Glutamatergic neuron (in vitro differentiated cells): ENCODE measurements around the gene MFSD11. TPM values are rescaled to one million over a fixed set of nuclear protein-coding genes. Genes with fewer than 3 reads are reported as not detected.
"Not testable (repeated sequence)": the region's sequence is repeated elsewhere in the genome, so short reads cannot be mapped to it uniquely, and the experiment has no call there.

Experiments
- DNase-seq: peaks from one replicate; pipeline ENCODE4 v3.0.0; 2022
- H3K27ac Mint-ChIP-seq: one replicate; pipeline ENCODE4 v1.8.0; 2020; ENCODE audit warnings: mild to moderate bottlenecking, mixed read lengths, inconsistent platforms; ENCODE audit not compliant: unreplicated experiment
- H3K27me3 Mint-ChIP-seq: one replicate; pipeline ENCODE4 v1.8.0; 2020; ENCODE audit warnings: mild to moderate bottlenecking, moderate library complexity, mixed read lengths, inconsistent platforms; ENCODE audit not compliant: unreplicated experiment
- H3K36me3 Mint-ChIP-seq: one replicate; pipeline ENCODE4 v1.8.0; 2020; ENCODE audit warnings: mild to moderate bottlenecking, mixed read lengths, inconsistent platforms; ENCODE audit not compliant: unreplicated experiment
- H3K4me1 Mint-ChIP-seq: one replicate; pipeline ENCODE4 v1.8.0; 2020; ENCODE audit warnings: mild to moderate bottlenecking, low read depth, mixed read lengths, inconsistent platforms; ENCODE audit not compliant: unreplicated experiment
- H3K4me3 Mint-ChIP-seq: one replicate; pipeline ENCODE4 v1.8.0; 2020; ENCODE audit warnings: mild to moderate bottlenecking, mixed read lengths, inconsistent platforms; ENCODE audit not compliant: unreplicated experiment
- H3K9me3 Mint-ChIP-seq: one replicate; pipeline ENCODE4 v1.8.0; 2020; ENCODE audit warnings: mild to moderate bottlenecking, moderate library complexity, mixed read lengths, inconsistent platforms; ENCODE audit not compliant: unreplicated experiment
- total RNA-seq: library from RNA; stranded (reverse); fragmentation: NEBNext Ultra II Directional; extraction: Animal tissue kit (Norgen Biotek cat#: 25700); gene quantifications from one replicate; pipeline ENCODE4 v1.2.1, GENCODE V29; 2021; ENCODE audit not compliant: unreplicated experiment
- TF ChIP-seq, protein P1 (sequence below): fragments of 200-600 bp; sonication (generic); IDR thresholded peaks from one replicate; pipeline ENCODE4 v1.5.0; 2021; ENCODE audit not compliant: partially characterized antibody, unreplicated experiment

MFSD11 gene
- total RNA-seq, 1 donor from 2014 or later, result 33.7 TPM

DNA sequence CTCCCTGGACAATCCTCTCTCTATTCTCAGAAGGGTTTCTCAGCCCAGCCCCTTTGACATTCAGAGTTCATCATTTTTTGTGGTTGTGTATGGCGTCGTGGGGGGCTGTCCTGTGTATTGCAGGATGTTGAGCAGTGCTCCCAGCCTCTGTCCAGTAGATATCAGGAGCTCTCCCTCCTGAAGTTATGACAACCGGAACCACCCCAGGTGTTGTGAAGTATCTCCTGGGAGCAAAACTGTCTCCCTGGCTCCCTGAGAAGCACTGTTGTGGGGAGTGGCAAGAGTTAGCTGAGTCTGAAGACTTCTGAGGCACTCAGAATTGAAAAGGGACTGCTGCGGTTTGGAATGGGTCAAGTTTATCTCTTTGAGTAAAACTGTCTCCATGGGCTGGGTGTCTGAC is 74.3 kb downstream of the MFSD11 start:
- H3K4me1 Mint-ChIP-seq, result no peaks in the 10 kb centered on the region
- H3K9me3 Mint-ChIP-seq, result peaks cover 2% of the 10 kb centered on the region
- H3K36me3 Mint-ChIP-seq, result no peaks in the 10 kb centered on the region
- H3K27me3 Mint-ChIP-seq, result no peaks in the 10 kb centered on the region
- no peak overlapping the region for H3K4me3 Mint-ChIP-seq
- no peak overlapping the region for H3K27ac Mint-ChIP-seq
- TF ChIP-seq, protein P1, sequence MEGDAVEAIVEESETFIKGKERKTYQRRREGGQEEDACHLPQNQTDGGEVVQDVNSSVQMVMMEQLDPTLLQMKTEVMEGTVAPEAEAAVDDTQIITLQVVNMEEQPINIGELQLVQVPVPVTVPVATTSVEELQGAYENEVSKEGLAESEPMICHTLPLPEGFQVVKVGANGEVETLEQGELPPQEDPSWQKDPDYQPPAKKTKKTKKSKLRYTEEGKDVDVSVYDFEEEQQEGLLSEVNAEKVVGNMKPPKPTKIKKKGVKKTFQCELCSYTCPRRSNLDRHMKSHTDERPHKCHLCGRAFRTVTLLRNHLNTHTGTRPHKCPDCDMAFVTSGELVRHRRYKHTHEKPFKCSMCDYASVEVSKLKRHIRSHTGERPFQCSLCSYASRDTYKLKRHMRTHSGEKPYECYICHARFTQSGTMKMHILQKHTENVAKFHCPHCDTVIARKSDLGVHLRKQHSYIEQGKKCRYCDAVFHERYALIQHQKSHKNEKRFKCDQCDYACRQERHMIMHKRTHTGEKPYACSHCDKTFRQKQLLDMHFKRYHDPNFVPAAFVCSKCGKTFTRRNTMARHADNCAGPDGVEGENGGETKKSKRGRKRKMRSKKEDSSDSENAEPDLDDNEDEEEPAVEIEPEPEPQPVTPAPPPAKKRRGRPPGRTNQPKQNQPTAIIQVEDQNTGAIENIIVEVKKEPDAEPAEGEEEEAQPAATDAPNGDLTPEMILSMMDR, result no peak
- DNase-seq, result no peak

DNA sequence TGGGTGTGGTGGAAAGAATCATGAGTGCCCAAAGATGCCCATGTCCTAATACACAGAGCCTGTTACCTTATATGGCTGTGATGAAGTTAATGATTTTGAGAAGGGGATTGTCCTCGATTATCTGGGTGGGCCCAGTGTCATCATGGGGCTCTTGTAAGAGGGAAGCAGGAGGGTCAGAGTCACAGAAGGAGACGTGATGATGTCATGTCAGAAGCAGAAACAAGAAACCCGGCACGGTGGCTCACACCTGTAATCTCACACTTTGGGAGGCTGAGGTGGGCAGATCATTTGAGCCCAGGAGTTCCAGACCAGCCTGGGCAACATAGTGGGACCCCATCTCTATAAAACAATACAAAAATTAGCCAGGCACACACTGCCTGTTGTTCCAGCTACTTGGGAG is 75.0 kb downstream of the MFSD11 start:
- TF ChIP-seq, protein P1, result no peak
- H3K4me3 Mint-ChIP-seq, result no peak overlapping the region
- no peak overlapping the region for H3K27ac Mint-ChIP-seq
- no peaks in the 10 kb centered on the region for H3K36me3 Mint-ChIP-seq
- no peak for DNase-seq
- H3K27me3 Mint-ChIP-seq, result no peaks in the 10 kb centered on the region
- H3K9me3 Mint-ChIP-seq, result peaks cover 2% of the 10 kb centered on the region
- no peaks in the 10 kb centered on the region for H3K4me1 Mint-ChIP-seq

DNA sequence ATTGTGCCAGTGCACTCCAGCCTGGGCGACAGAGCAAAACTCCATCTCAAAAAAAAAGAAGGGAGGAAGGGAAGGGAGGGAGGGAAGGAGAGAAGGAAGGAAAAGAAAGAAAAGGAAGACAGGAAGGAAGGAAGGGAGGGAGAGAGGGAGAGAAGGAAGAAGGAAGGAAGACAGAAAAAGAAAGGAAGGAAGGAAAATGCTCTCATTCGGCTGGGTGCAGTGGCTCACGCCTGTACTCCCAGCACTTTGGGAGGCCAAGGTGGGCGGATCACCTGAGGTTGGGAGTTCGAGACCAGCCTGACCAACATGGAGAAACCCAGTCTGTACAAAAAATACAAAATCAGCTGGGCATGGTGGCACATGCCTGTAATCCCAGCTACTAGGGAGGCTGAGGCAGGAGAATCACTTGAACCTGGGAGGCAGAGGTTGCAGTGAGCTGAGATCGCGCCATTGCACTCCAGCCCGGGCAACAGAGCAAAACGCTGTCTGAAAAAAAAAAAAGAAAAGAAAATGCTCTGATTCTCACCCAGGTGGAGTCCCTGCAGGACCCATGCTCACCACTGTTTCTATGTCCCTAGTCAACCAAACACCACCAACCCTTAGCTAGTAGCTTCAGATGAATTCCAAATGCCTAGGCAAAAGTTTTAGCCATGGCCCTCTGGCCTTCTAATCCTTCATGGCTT is 78.1 kb downstream of the MFSD11 start:
- not testable (repeated sequence) for H3K9me3 Mint-ChIP-seq, DNase-seq, H3K27me3 Mint-ChIP-seq, H3K4me3 Mint-ChIP-seq, H3K27ac Mint-ChIP-seq, H3K36me3 Mint-ChIP-seq, H3K4me1 Mint-ChIP-seq

- TF ChIP-seq, protein P1, result peak; percentile 48
- Mint-ChIP-seq H3K4me1 (peaks cover 6% of the 10 kb centered on the region), H3K9me3 (peaks cover 2% of the 10 kb centered on the region), H3K4me3 (no peak overlapping the region), H3K27me3 (no peaks in the 10 kb centered on the region), H3K36me3 (no peaks in the 10 kb centered on the region), H3K27ac (no peak overlapping the region)
- peak; percentile 62 for DNase-seq
Measured at GRCh38 chr17:76816590-76817135, 78.7 kb downstream of the MFSD11 start.

- TF ChIP-seq, protein P1, result no peak
- H3K9me3 Mint-ChIP-seq, result peaks cover 2% of the 10 kb centered on the region
- H3K36me3 Mint-ChIP-seq, result no peaks in the 10 kb centered on the region
- no peak overlapping the region for H3K27ac Mint-ChIP-seq
- no peak overlapping the region for H3K4me3 Mint-ChIP-seq
- peaks cover 6% of the 10 kb centered on the region for H3K4me1 Mint-ChIP-seq
- no peak for DNase-seq
- H3K27me3 Mint-ChIP-seq, result no peaks in the 10 kb centered on the region
Measured at GRCh38 chr17:76820039-76820438, 82.1 kb downstream of the MFSD11 start.
